OCI-LY3 (cell line): ENCODE data around the gene SUSD1.

Experiments
- H2AFZ ChIP-seq: fragments of 200-600, 300-600 bp; shearing (Covaris generic); 2 replicates; pipeline ENCODE4 v1.6.0; 2014; ENCODE audit warnings: antibody characterized with exemption, low read depth, low read length
- H3K27ac ChIP-seq: fragments of 200-600, 300-600 bp; sonication (generic); 2 replicates; pipeline ENCODE4 v1.5.1; 2014; ENCODE audit warnings: mild to moderate bottlenecking, low read length, moderate library complexity, mixed read lengths
- H3K27me3 ChIP-seq: fragments of 200-600, 300-600 bp; sonication (generic); 2 replicates; pipeline ENCODE4 v1.6.1; 2014; ENCODE audit warnings: low read depth, low read length, mixed read lengths
- H3K36me3 ChIP-seq: fragments of 200-600, 300-600 bp; sonication (generic); replicated peaks from 2 replicates; pipeline ENCODE3; 2014; ENCODE audit warnings: low read depth, low read length, mixed read lengths
- H3K4me1 ChIP-seq: fragments of 300-600, 200-600 bp; sonication (generic); 2 replicates; pipeline ENCODE4 v1.6.1; 2014; ENCODE audit warnings: low read length, mixed read lengths
- H3K4me2 ChIP-seq: fragments of 200-600, 300-600 bp; sonication (generic); 2 replicates; pipeline ENCODE4 v1.6.1; 2014; ENCODE audit warnings: low read length, mixed read lengths
- H3K4me3 ChIP-seq: fragments of 300-600, 200-600 bp; sonication (generic); 2 replicates; pipeline ENCODE4 v1.5.1; 2014; ENCODE audit warnings: antibody characterized with exemption, mild to moderate bottlenecking, low read length, moderate library complexity
- H3K79me2 ChIP-seq: fragments of 300-600, 200-600 bp; shearing (Covaris generic); 2 replicates; pipeline ENCODE4 v1.6.1; 2014; ENCODE audit warnings: mild to moderate bottlenecking, low read length, mixed read lengths
- H3K9ac ChIP-seq: fragments of 300-600, 200-600 bp; shearing (Covaris generic); 2 replicates; pipeline ENCODE4 v1.6.0; 2014; ENCODE audit warnings: mild to moderate bottlenecking, low read length, moderate library complexity
- H3K9me3 ChIP-seq: fragments of 200-600, 300-600 bp; shearing (Covaris generic); 2 replicates; pipeline ENCODE4 v1.6.1; 2014; ENCODE audit warnings: low read length, mixed read lengths; ENCODE audit not compliant: insufficient read depth
- H4K20me1 ChIP-seq: fragments of 200-600, 300-600 bp; sonication (generic); 2 replicates; pipeline ENCODE4 v1.6.1; 2016; ENCODE audit warnings: low read length, mixed read lengths; ENCODE audit not compliant: insufficient read depth
- EZH2phosphoT487 ChIP-seq: fragments of 200-600 bp; shearing (Covaris generic); IDR thresholded peaks from 2 replicates; pipeline ENCODE4 v1.6.1; 2018; ENCODE audit warnings: antibody characterized with exemption, mixed run types, low read depth
- TF ChIP-seq, protein P1 (sequence below): fragments of 200-600, 300-600 bp; sonication (generic); IDR thresholded peaks from 2 replicates; pipeline ENCODE4 v1.5.1; 2014; ENCODE audit warnings: antibody characterized with exemption, low read length, low read depth

Gene SUSD1

DNA sequence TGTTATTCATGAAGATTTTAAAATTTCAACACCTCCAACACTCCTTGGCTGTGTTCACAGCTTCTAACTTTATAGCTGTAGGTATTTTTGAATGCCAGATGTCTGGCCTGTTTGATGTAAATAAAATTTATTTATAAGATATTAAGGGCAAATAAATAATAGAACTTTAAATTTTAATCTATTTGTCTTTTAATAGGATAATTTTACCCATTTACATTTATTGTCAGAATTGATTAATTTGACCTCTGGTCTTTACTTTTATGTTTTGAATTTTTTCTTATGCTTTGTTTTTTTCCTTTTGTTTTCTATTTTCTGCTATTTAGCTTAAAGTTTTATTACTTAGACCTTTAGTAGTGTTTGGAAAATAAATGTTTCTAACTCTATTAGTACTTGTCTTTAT is 183.9 kb downstream of the SUSD1 start:
- no peak overlapping the region for H3K4me3 ChIP-seq
- H3K36me3 ChIP-seq = peaks cover 8% of the 10 kb centered on the region
- peak overlapping the region; percentile 93; the same call in 1 of the 2 replicates for H3K27ac ChIP-seq
- TF ChIP-seq, protein P1, sequence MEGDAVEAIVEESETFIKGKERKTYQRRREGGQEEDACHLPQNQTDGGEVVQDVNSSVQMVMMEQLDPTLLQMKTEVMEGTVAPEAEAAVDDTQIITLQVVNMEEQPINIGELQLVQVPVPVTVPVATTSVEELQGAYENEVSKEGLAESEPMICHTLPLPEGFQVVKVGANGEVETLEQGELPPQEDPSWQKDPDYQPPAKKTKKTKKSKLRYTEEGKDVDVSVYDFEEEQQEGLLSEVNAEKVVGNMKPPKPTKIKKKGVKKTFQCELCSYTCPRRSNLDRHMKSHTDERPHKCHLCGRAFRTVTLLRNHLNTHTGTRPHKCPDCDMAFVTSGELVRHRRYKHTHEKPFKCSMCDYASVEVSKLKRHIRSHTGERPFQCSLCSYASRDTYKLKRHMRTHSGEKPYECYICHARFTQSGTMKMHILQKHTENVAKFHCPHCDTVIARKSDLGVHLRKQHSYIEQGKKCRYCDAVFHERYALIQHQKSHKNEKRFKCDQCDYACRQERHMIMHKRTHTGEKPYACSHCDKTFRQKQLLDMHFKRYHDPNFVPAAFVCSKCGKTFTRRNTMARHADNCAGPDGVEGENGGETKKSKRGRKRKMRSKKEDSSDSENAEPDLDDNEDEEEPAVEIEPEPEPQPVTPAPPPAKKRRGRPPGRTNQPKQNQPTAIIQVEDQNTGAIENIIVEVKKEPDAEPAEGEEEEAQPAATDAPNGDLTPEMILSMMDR = no peak
- no peak for TF ChIP-seq EZH2phosphoT487
- H3K9ac ChIP-seq = no peak overlapping the region
- no peaks in the 10 kb centered on the region for H3K27me3 ChIP-seq
- H3K79me2 ChIP-seq = no peaks in the 10 kb centered on the region
- peaks cover 66% of the 10 kb centered on the region for H3K4me1 ChIP-seq
- no peaks in the 10 kb centered on the region for H4K20me1 ChIP-seq
- H3K4me2 ChIP-seq = no peak overlapping the region
- no peak overlapping the region for H2AFZ ChIP-seq
- H3K9me3 ChIP-seq = no peaks in the 10 kb centered on the region; the same call in 1 of the 2 replicates
